Activated naive CD8-positive, alpha-beta T cell treated with anti-CD3 and anti-CD28 coated beads, Interleukin-2, amount 10 ng/mL, durations not matched to agents 7 days and 5 days (primary cell): ENCODE data around the gene C1orf115. TPM values are rescaled to one million over a fixed set of nuclear protein-coding genes. Genes with fewer than 3 reads are reported as not detected.

Experiments used
- ATAC-seq: fragments of 150-1000 bp; cut with Tn5 transposase; one replicate; pipeline ENCODE4 v1.10.0; 2021; ENCODE audit warnings: low read depth, moderate library complexity
- POLR2A ChIA-PET: fragments of 350-600 bp; sonication (Branson Sonifier 250); formaldehyde crosslinking; loops from one replicate; lab custom pipeline; 2021; ENCODE audit warnings: antibody characterized with exemption; lab: Charles Lee
- DNase-seq: peaks from one replicate; pipeline ENCODE4 v3.0.0; 2021
- H3K27ac Mint-ChIP-seq: one replicate; pipeline ENCODE4 v1.8.0; 2022; ENCODE audit warnings: mild to moderate bottlenecking, mixed read lengths
- H3K27me3 Mint-ChIP-seq: one replicate; pipeline ENCODE4 v1.8.0; 2022; ENCODE audit warnings: mild to moderate bottlenecking, moderate library complexity, mixed read lengths
- H3K36me3 Mint-ChIP-seq: one replicate; pipeline ENCODE4 v1.8.0; 2021; ENCODE audit warnings: mild to moderate bottlenecking, mixed read lengths
- H3K4me1 Mint-ChIP-seq: one replicate; pipeline ENCODE4 v1.8.0; 2021; ENCODE audit warnings: mixed read lengths
- H3K4me3 Mint-ChIP-seq: one replicate; pipeline ENCODE4 v1.8.0; 2022; ENCODE audit warnings: mild to moderate bottlenecking, moderate library complexity, mixed read lengths
- H3K9me3 Mint-ChIP-seq: one replicate; pipeline ENCODE4 v1.8.0; 2021; ENCODE audit warnings: mixed read lengths
- total RNA-seq, 2 experiments: library from RNA; stranded (reverse); gene quantifications; one replicate each; pipeline ENCODE4 v1.2.3, GENCODE V29; 2021

The C1orf115 gene
- under 1 TPM; 0.25 to 0.28 TPM for total RNA-seq

- H3K36me3 Mint-ChIP-seq: no peaks in the 10 kb centered on the region
- H3K4me1 Mint-ChIP-seq: peaks cover 4% of the 10 kb centered on the region
- DNase-seq (peak; percentile 86), ATAC-seq (peak; percentile 98)
- peak within 1 kb of the TSS; percentile 83 for H3K4me3 Mint-ChIP-seq
- H3K9me3 Mint-ChIP-seq: no peaks in the 10 kb centered on the region
- POLR2A ChIA-PET: no interaction called here
- H3K27ac Mint-ChIP-seq: no peak within 1 kb of the TSS
- peaks cover 24% of the 10 kb centered on the region for H3K27me3 Mint-ChIP-seq
Observed at GRCh38 chr1:220690140-220691052, at the start of gene C1orf115. C1orf115 (plus strand) TSS chr1:220690363; CDS start chr1:220690403, 40 bp downstream.

GRCh38 chr1:220642285-220642684, 47.9 kb upstream of the C1orf115 start:
- peaks cover 5% of the 10 kb centered on the region for H3K27me3 Mint-ChIP-seq
- no peak overlapping the region for H3K27ac Mint-ChIP-seq
- no peaks in the 10 kb centered on the region for H3K4me1 Mint-ChIP-seq
- DNase-seq: no peak
- ATAC-seq: no peak
- H3K4me3 Mint-ChIP-seq: no peak overlapping the region
- H3K9me3 Mint-ChIP-seq: no peaks in the 10 kb centered on the region
- POLR2A ChIA-PET: no interaction called here
- no peaks in the 10 kb centered on the region for H3K36me3 Mint-ChIP-seq

GRCh38 chr1:220652995-220653394, 37.2 kb upstream of the C1orf115 start:
- no peak overlapping the region for H3K4me3 Mint-ChIP-seq
- H3K4me1 Mint-ChIP-seq: no peaks in the 10 kb centered on the region
- POLR2A ChIA-PET: no interaction called here
- H3K27ac Mint-ChIP-seq: no peak overlapping the region
- no peaks in the 10 kb centered on the region for H3K36me3 Mint-ChIP-seq
- ATAC-seq (no peak), DNase-seq (no peak)
- peaks cover 2% of the 10 kb centered on the region for H3K27me3 Mint-ChIP-seq
- H3K9me3 Mint-ChIP-seq: no peaks in the 10 kb centered on the region

GRCh38 chr1:220655509-220655908, 34.7 kb upstream of the C1orf115 start:
- POLR2A ChIA-PET: no interaction called here
- peaks cover 4% of the 10 kb centered on the region for H3K27me3 Mint-ChIP-seq
- DNase-seq (no peak), ATAC-seq (no peak)
- no peak overlapping the region for H3K27ac Mint-ChIP-seq
- no peak overlapping the region for H3K4me3 Mint-ChIP-seq
- no peaks in the 10 kb centered on the region for H3K4me1 Mint-ChIP-seq
- no peaks in the 10 kb centered on the region for H3K36me3 Mint-ChIP-seq
- H3K9me3 Mint-ChIP-seq: no peaks in the 10 kb centered on the region

GRCh38 chr1:220655961-220656740, 34.0 kb upstream of the C1orf115 start:
- H3K4me1 Mint-ChIP-seq: no peaks in the 10 kb centered on the region
- DNase-seq (no peak), ATAC-seq (no peak)
- POLR2A ChIA-PET: no interaction called here
- no peak overlapping the region for H3K4me3 Mint-ChIP-seq
- no peaks in the 10 kb centered on the region for H3K36me3 Mint-ChIP-seq
- H3K9me3 Mint-ChIP-seq: no peaks in the 10 kb centered on the region
- peaks cover 4% of the 10 kb centered on the region for H3K27me3 Mint-ChIP-seq
- no peak overlapping the region for H3K27ac Mint-ChIP-seq

GRCh38 chr1:220666349-220666748, 23.8 kb upstream of the C1orf115 start:
- Mint-ChIP-seq H3K9me3 (no peaks in the 10 kb centered on the region), H3K4me3 (no peak overlapping the region), H3K36me3 (no peaks in the 10 kb centered on the region), H3K27ac (no peak overlapping the region), H3K27me3 (peaks cover 2% of the 10 kb centered on the region), H3K4me1 (no peaks in the 10 kb centered on the region)
- ATAC-seq (no peak), DNase-seq (no peak)
- POLR2A ChIA-PET: no interaction called here

- POLR2A ChIA-PET: no interaction called here
- Mint-ChIP-seq H3K27ac (no peak overlapping the region), H3K9me3 (no peaks in the 10 kb centered on the region), H3K4me1 (no peaks in the 10 kb centered on the region), H3K36me3 (no peaks in the 10 kb centered on the region), H3K4me3 (no peak overlapping the region), H3K27me3 (peaks cover 2% of the 10 kb centered on the region)
- ATAC-seq (no peak), DNase-seq (no peak)
Observed at GRCh38 chr1:220669005-220669404, 21.2 kb upstream of the C1orf115 start.

GRCh38 chr1:220670365-220670764, 19.8 kb upstream of the C1orf115 start:
- no peak overlapping the region for H3K4me3 Mint-ChIP-seq
- DNase-seq: no peak

GRCh38 chr1:220673921-220674320, 16.2 kb upstream of the C1orf115 start:
- POLR2A ChIA-PET: interaction anchor here (1.0 kb wide), 1 partner anchor 59 kb away, joined by 4 read pairs; no protein-coding TSS in a partner anchor
- H3K27me3 Mint-ChIP-seq: peaks cover 5% of the 10 kb centered on the region
- no peak for DNase-seq
- H3K27ac Mint-ChIP-seq: no peak overlapping the region
- H3K9me3 Mint-ChIP-seq: no peaks in the 10 kb centered on the region
- no peaks in the 10 kb centered on the region for H3K4me1 Mint-ChIP-seq
- no peak for ATAC-seq
- no peaks in the 10 kb centered on the region for H3K36me3 Mint-ChIP-seq
- H3K4me3 Mint-ChIP-seq: no peak overlapping the region

More at GRCh38 chr1:220670365-220670764, 19.8 kb upstream of the C1orf115 start:
- POLR2A ChIA-PET: no interaction called here
- H3K4me1 Mint-ChIP-seq: no peaks in the 10 kb centered on the region
- ATAC-seq: no peak
- peaks cover 3% of the 10 kb centered on the region for H3K27me3 Mint-ChIP-seq
- H3K9me3 Mint-ChIP-seq: no peaks in the 10 kb centered on the region
- H3K27ac Mint-ChIP-seq: no peak overlapping the region
- H3K36me3 Mint-ChIP-seq: no peaks in the 10 kb centered on the region

- no peaks in the 10 kb centered on the region for H3K4me1 Mint-ChIP-seq
- no peak overlapping the region for H3K4me3 Mint-ChIP-seq
- no peak overlapping the region for H3K27ac Mint-ChIP-seq
- peaks cover 6% of the 10 kb centered on the region for H3K27me3 Mint-ChIP-seq
- no peaks in the 10 kb centered on the region for H3K36me3 Mint-ChIP-seq
- DNase-seq: no peak
- POLR2A ChIA-PET: no interaction called here
- ATAC-seq: no peak
- no peaks in the 10 kb centered on the region for H3K9me3 Mint-ChIP-seq
Observed at GRCh38 chr1:220677251-220677650, 12.9 kb upstream of the C1orf115 start.

GRCh38 chr1:220680085-220680687, 10.0 kb upstream of the C1orf115 start:
- Mint-ChIP-seq H3K27ac (no peak overlapping the region), H3K9me3 (no peaks in the 10 kb centered on the region), H3K4me3 (no peak overlapping the region), H3K4me1 (no peaks in the 10 kb centered on the region), H3K27me3 (peaks cover 6% of the 10 kb centered on the region), H3K36me3 (no peaks in the 10 kb centered on the region)
- POLR2A ChIA-PET: no interaction called here
- ATAC-seq (peak; percentile 67), DNase-seq (no peak)

GRCh38 chr1:220681220-220681880, 8.8 kb upstream of the C1orf115 start:
- ATAC-seq: no peak
- H3K9me3 Mint-ChIP-seq: no peaks in the 10 kb centered on the region
- POLR2A ChIA-PET: no interaction called here
- H3K4me3 Mint-ChIP-seq: no peak overlapping the region
- H3K36me3 Mint-ChIP-seq: no peaks in the 10 kb centered on the region
- no peak for DNase-seq
- H3K27ac Mint-ChIP-seq: no peak overlapping the region
- peaks cover 3% of the 10 kb centered on the region for H3K27me3 Mint-ChIP-seq
- H3K4me1 Mint-ChIP-seq: no peaks in the 10 kb centered on the region
